HepG2 (cell line): ENCODE measurements around the gene ZBTB22. TPM values are rescaled to one million over a fixed set of nuclear protein-coding genes. Genes with fewer than 3 reads are reported as not detected.
A peak's percentile ranks its signal among the peaks of the same experiment; 100 is the strongest.

ENCODE experiments used
- CENPBD1 ChIP-seq: sonication (generic); formaldehyde crosslinking; IDR thresholded peaks from 2 replicates; pipeline ENCODE4 v1.8.0; 2022; ENCODE audit warnings: missing genetic modification reagents, low read depth, mild to moderate bottlenecking, borderline replicate concordance
- FOSL1 ChIP-seq: sonication (generic); formaldehyde crosslinking; IDR thresholded peaks from 2 replicates; pipeline ENCODE4 v1.9.0; 2021; ENCODE audit warnings: missing genetic modification reagents, borderline replicate concordance
- GTF3A ChIP-seq: sonication (generic); formaldehyde crosslinking; conservative IDR thresholded peaks from 2 replicates; pipeline ENCODE4 v1.4.0; 2020; ENCODE audit warnings: mild to moderate bottlenecking, missing genetic modification reagents
- KLF16 ChIP-seq, 2 experiments: sonication (generic) in 1 of 2; formaldehyde crosslinking in 1 of 2; IDR thresholded peaks; 2 replicates each; pipeline versions ENCODE4 v1.6.1 to v1.8.0; 2016 to 2023; ENCODE audit warnings: missing genetic modification reagents in 2 of 2, missing compliant biosample characterization in 1 of 2
- MXI1 ChIP-seq: IDR thresholded peaks from 3 replicates; pipeline ENCODE4 v1.6.1; 2012; ENCODE audit warnings: low read depth, low read length, inconsistent platforms, borderline replicate concordance
- REXO4 ChIP-seq: sonication (generic); formaldehyde crosslinking; IDR thresholded peaks from 2 replicates; pipeline ENCODE4 v1.8.0; 2022; ENCODE audit warnings: missing genetic modification reagents, mild to moderate bottlenecking, borderline replicate concordance
- SP1 ChIP-seq, 2 experiments: fragments of 450-650 bp in 1 of 2; sonication (generic) in 1 of 2; formaldehyde crosslinking in 1 of 2; IDR thresholded peaks; 2 replicates each; pipeline versions ENCODE4 v1.4.0 to v1.6.1; 2016 to 2020; ENCODE audit warnings: missing genetic modification reagents in 1 of 2
- SPEN ChIP-seq: sonication (generic); formaldehyde crosslinking; IDR thresholded peaks from 2 replicates; pipeline ENCODE4 v1.5.1; 2020; ENCODE audit warnings: low read depth, mild to moderate bottlenecking, missing genetic modification reagents
- TCF12 ChIP-seq, 2 experiments: fragments of 450-650 bp in 1 of 2; sonication (generic) in 1 of 2; formaldehyde crosslinking in 1 of 2; IDR thresholded peaks; 2 replicates each; pipeline versions ENCODE4 v1.6.1 to v1.8.0; 2017 to 2022; ENCODE audit warnings: antibody characterized with exemption in 1 of 2, mild to moderate bottlenecking in 1 of 2, missing genetic modification reagents in 1 of 2, moderate library complexity in 1 of 2
- TEAD3 ChIP-seq: optimal IDR thresholded peaks from 2 replicates; pipeline ENCODE3; 2016; ENCODE audit warnings: borderline replicate concordance
- TFAP4 ChIP-seq: sonication (generic); IDR thresholded peaks from 2 replicates; pipeline ENCODE4 v1.6.1; 2016; ENCODE audit warnings: low read depth, borderline replicate concordance
- TGIF2 ChIP-seq: IDR thresholded peaks from 2 replicates; pipeline ENCODE4 v1.6.1; 2016; ENCODE audit warnings: control low read depth, missing compliant biosample characterization
- ZNF205 ChIP-seq: IDR thresholded peaks from 2 replicates; pipeline ENCODE4 v1.6.1; 2018; ENCODE audit warnings: missing biosample characterization, missing genetic modification reagents
- ZNF343 ChIP-seq: sonication (generic); formaldehyde crosslinking; IDR thresholded peaks from 2 replicates; pipeline ENCODE4 v1.4.0; 2020; ENCODE audit warnings: mild to moderate bottlenecking, missing genetic modification reagents
- ZNF512B ChIP-seq: sonication (generic); formaldehyde crosslinking; IDR thresholded peaks from 2 replicates; pipeline ENCODE4 v1.5.1; 2020; ENCODE audit warnings: missing genetic modification reagents, mild to moderate bottlenecking, borderline replicate concordance
- ZNF550 ChIP-seq: sonication (generic); formaldehyde crosslinking; IDR thresholded peaks from 2 replicates; pipeline ENCODE4 v1.4.0; 2020; ENCODE audit warnings: mild to moderate bottlenecking, missing genetic modification reagents, borderline replicate concordance
- ZNF569 ChIP-seq: sonication (generic); formaldehyde crosslinking; IDR thresholded peaks from 2 replicates; pipeline ENCODE4 v1.5.0; 2020; ENCODE audit warnings: mild to moderate bottlenecking, missing genetic modification reagents, moderate library complexity, borderline replicate concordance
- ZNF776 ChIP-seq: sonication (generic); formaldehyde crosslinking; IDR thresholded peaks from 2 replicates; pipeline ENCODE4 v1.4.0; 2020; ENCODE audit warnings: mild to moderate bottlenecking, missing genetic modification reagents
- ZNF790 ChIP-seq: sonication (generic); formaldehyde crosslinking; IDR thresholded peaks from 2 replicates; pipeline ENCODE4 v1.8.0; 2022; ENCODE audit warnings: missing genetic modification reagents, mild to moderate bottlenecking, borderline replicate concordance
- polyA plus RNA-seq, 8 experiments: library from polyadenylated mRNA; depleted of rRNA in 3 of 8; stranded (reverse) in 7 of 8; unstranded in 1 of 8; fragments of >200 nt; fragmentation: Illumina TruSeq in 4 of 8; extraction: Trizol in 4 of 8; gene quantifications; 2 replicates each; pipeline versions ENCODE4 v1.2.1 to v1.2.3, GENCODE V29; 2011 to 2016; ENCODE audit warnings: low read depth in 4 of 8, missing spikeins in 1 of 8, mixed read lengths in 1 of 8; ENCODE audit not compliant: insufficient read depth in 1 of 8
- total RNA-seq, 5 experiments: library from RNA; depleted of rRNA; stranded (reverse); fragments of >200 nt; fragmentation: Illumina TruSeq; extraction: Trizol; gene quantifications; 2 replicates each; pipeline ENCODE4 v1.2.3, GENCODE V29; 2016; ENCODE audit warnings: low read depth in 1 of 5

ZBTB22 gene
- total and polyA plus RNA-seq, 2 of the 13 experiments (the other 11 are each of a cell fraction or from before 2014, with no cell fraction given): 8.0 to 10.6 TPM

- TF ChIP-seq ZNF512B (CRISPR knock-in tag) (no peak), ZNF569 (no peak), TFAP4 (no peak), GTF3A (CRISPR knock-in tag) (no peak), TCF12 (IDR thresholded peaks at IDR 0.05) (no peak), TCF12 (CRISPR knock-in tag; IDR thresholded peaks at IDR 0.05) (no peak), ZNF343 (CRISPR knock-in tag) (no peak), SPEN (CRISPR knock-in tag) (peak; percentile 41; the same call in 1 of the 2 replicates), REXO4 (no peak), TEAD3 (CRISPR knock-in tag) (peak; percentile 86), FOSL1 (CRISPR knock-in tag) (no peak), KLF16 (CRISPR knock-in tag; IDR thresholded peaks at IDR 0.05) (peak in 1 of 2 experiments; percentile 74; a peak in 2 of 4 replicates), ZNF550 (CRISPR knock-in tag) (no peak), ZNF205 (peak; percentile 33; the same call in 1 of the 2 replicates), TGIF2 (CRISPR knock-in tag) (peak; percentile 58), CENPBD1 (no peak), SP1 (IDR thresholded peaks at IDR 0.05) (no peak), SP1 (CRISPR knock-in tag; IDR thresholded peaks at IDR 0.05) (peak; percentile 63), ZNF776 (CRISPR knock-in tag) (no peak), MXI1 (peak; percentile 54; the same call in 1 of the 3 replicates), ZNF790 (no peak)
Observed at GRCh38 chr6:33317669-33318425, at the start of gene ZBTB22 (continued).
